DND-41 (cell line): ENCODE measurements around the gene FXYD5.

Experiments used
- ATAC-seq: fragments of 200-7000 bp; cut with Tn5 transposase; 3 replicates; pipeline ENCODE4 v1.9.1; 2021; ENCODE audit warnings: low read depth; ENCODE audit not compliant: insufficient read depth
- DNase-seq: peaks from one replicate; pipeline ENCODE4 v3.0.0-alpha.2; 2020
- H2AFZ ChIP-seq: 2 replicates; pipeline ENCODE4 v1.6.0; 2012; ENCODE audit warnings: low read depth, low read length
- H3K27ac ChIP-seq: 2 replicates; pipeline ENCODE4 v1.5.1; 2012; ENCODE audit warnings: low read length, inconsistent platforms
- H3K27me3 ChIP-seq: fragments of 200-600 bp; sonication (generic); 2 replicates; pipeline ENCODE4 v1.6.0; 2012; ENCODE audit warnings: low read length, mild to moderate bottlenecking, inconsistent platforms; ENCODE audit not compliant: insufficient read depth, poor library complexity
- H3K36me3 ChIP-seq: 2 replicates; pipeline ENCODE4 v1.5.1; 2012; ENCODE audit warnings: low read length, inconsistent platforms; ENCODE audit not compliant: insufficient read depth
- H3K4me1 ChIP-seq: 2 replicates; pipeline ENCODE4 v1.5.1; 2012; ENCODE audit warnings: mild to moderate bottlenecking, low read length; ENCODE audit not compliant: insufficient read depth
- H3K4me2 ChIP-seq: 2 replicates; pipeline ENCODE4 v1.6.0; 2012; ENCODE audit warnings: mild to moderate bottlenecking, moderate library complexity, low read length, inconsistent platforms; ENCODE audit not compliant: insufficient read depth
- H3K4me3 ChIP-seq, 2 experiments: fragments of 200-600 bp in 1 of 2; shearing (Covaris generic) in 1 of 2; 2 replicates each; pipeline ENCODE4 v1.5.1; 2012 to 2016; ENCODE audit warnings: inconsistent platforms in 2 of 2, low read length in 2 of 2, mild to moderate bottlenecking in 2 of 2, low read depth in 1 of 2, moderate library complexity in 1 of 2
- H3K79me2 ChIP-seq: 2 replicates; pipeline ENCODE4 v1.6.0; 2012; ENCODE audit warnings: low read length, inconsistent platforms; ENCODE audit not compliant: insufficient read depth
- H3K9ac ChIP-seq: 2 replicates; pipeline ENCODE4 v1.6.0; 2012; ENCODE audit warnings: low read depth, mild to moderate bottlenecking, inconsistent platforms, low read length, moderate library complexity
- H3K9me3 ChIP-seq: 2 replicates; pipeline ENCODE4 v1.5.1; 2012; ENCODE audit warnings: low read length, moderate library complexity, mild to moderate bottlenecking, inconsistent platforms; ENCODE audit not compliant: insufficient read depth, severe bottlenecking
- H4K20me1 ChIP-seq: 2 replicates; pipeline ENCODE4 v1.6.0; 2012; ENCODE audit warnings: low read length; ENCODE audit not compliant: insufficient read depth
- CTCF ChIP-seq: IDR thresholded peaks from 2 replicates; pipeline ENCODE4 v1.5.1; 2012; ENCODE audit warnings: borderline replicate concordance, low read length, moderate library complexity, mild to moderate bottlenecking; ENCODE audit not compliant: poor library complexity, severe bottlenecking; ENCODE audit errors: extremely low read depth
- EZH2 ChIP-seq: IDR thresholded peaks from 3 replicates; pipeline ENCODE4 v1.6.1; 2012; ENCODE audit warnings: borderline replicate concordance, low read depth, mild to moderate bottlenecking, moderate library complexity, low read length, inconsistent platforms; ENCODE audit not compliant: severe bottlenecking

Gene FXYD5

GRCh38 chr19:35142606-35143230 is 11.8 kb upstream of the FXYD5 start:
- ATAC-seq, result no peak
- Histone ChIP-seq H2AFZ (no peak overlapping the region), H3K36me3 (no peaks in the 10 kb centered on the region), H3K4me2 (no peak overlapping the region), H3K4me3 (no peak overlapping the region), H3K27ac (no peak overlapping the region), H3K27me3 (peaks cover 3% of the 10 kb centered on the region), H3K9ac (no peak overlapping the region), H3K4me1 (peaks cover 11% of the 10 kb centered on the region), H3K9me3 (no peaks in the 10 kb centered on the region), H3K79me2 (no peaks in the 10 kb centered on the region), H4K20me1 (peaks cover 9% of the 10 kb centered on the region; the same call in 1 of the 2 replicates)
- TF ChIP-seq CTCF (peak; percentile 53), EZH2 (no peak)
- peak; percentile 51 for DNase-seq

GRCh38 chr19:35143231-35143715 is 11.3 kb upstream of the FXYD5 start, which contains the start of gene FXYD7:
FXYD7 (plus strand) TSS chr19:35143255; CDS start chr19:35143334, 79 bp downstream.
- H3K4me1 ChIP-seq, result peaks cover 11% of the 10 kb centered on the region
- H3K36me3 ChIP-seq, result no peaks in the 10 kb centered on the region
- no peak within 1 kb of the TSS for H2AFZ ChIP-seq
- peaks cover 3% of the 10 kb centered on the region for H3K27me3 ChIP-seq
- no peak within 1 kb of the TSS for H3K9ac ChIP-seq
- H3K9me3 ChIP-seq, result no peaks in the 10 kb centered on the region
- peaks cover 9% of the 10 kb centered on the region; the same call in 1 of the 2 replicates for H4K20me1 ChIP-seq
- H3K4me2 ChIP-seq, result no peak within 1 kb of the TSS
- ATAC-seq (no peak), DNase-seq (no peak)
- TF ChIP-seq EZH2 (no peak), CTCF (no peak)
- H3K4me3 ChIP-seq, result no peak within 1 kb of the TSS
- H3K79me2 ChIP-seq, result no peaks in the 10 kb centered on the region
- H3K27ac ChIP-seq, result no peak within 1 kb of the TSS

- no peak overlapping the region for H3K4me3 ChIP-seq
- peaks cover 9% of the 10 kb centered on the region; the same call in 1 of the 2 replicates for H4K20me1 ChIP-seq
- ATAC-seq (no peak), DNase-seq (no peak)
- no peak overlapping the region for H2AFZ ChIP-seq
- H3K79me2 ChIP-seq, result no peaks in the 10 kb centered on the region
- peaks cover 11% of the 10 kb centered on the region for H3K4me1 ChIP-seq
- H3K4me2 ChIP-seq, result no peak overlapping the region
- no peaks in the 10 kb centered on the region for H3K36me3 ChIP-seq
- H3K9ac ChIP-seq, result no peak overlapping the region
- no peak overlapping the region for H3K27ac ChIP-seq
- no peak for TF ChIP-seq EZH2
- no peak for TF ChIP-seq CTCF
- peaks cover 3% of the 10 kb centered on the region for H3K27me3 ChIP-seq
- H3K9me3 ChIP-seq, result no peaks in the 10 kb centered on the region
Observed at GRCh38 chr19:35143818-35144217, 10.7 kb upstream of the FXYD5 start.
